HUDEP-2 (cell line): ENCODE data around the gene DPM1.

Source experiments
- DNase-seq, 76 experiments: peaks; one replicate each; lab custom pipeline; 2025; ENCODE audit not compliant: unreplicated experiment in 76 of 76; lab: John Stamatoyannopoulos, UW

The DPM1 gene

DNA sequence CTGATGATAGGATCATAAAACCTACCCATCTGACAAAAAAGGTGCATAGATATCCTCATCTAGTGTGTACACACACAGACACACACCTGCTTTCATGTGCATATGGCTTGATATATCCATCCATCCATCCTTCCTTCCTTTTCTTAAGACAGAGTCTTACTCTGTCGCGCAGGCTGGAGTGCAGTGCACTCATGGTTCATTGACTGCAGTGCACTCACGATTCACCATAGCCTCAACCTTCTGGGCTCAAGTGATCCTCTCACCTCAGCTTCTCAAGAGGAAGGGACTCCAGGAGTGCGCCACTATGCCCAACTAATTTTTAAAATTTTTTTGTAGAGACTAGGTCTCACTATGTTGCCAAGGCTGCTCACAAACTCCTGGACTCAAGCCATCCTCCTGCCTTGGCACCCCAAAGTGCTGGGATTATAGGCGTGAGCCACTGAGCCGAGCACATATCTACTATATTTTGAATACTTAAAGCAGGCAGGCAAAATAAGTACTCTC is 54.2 kb downstream of the DPM1 start:
- no peak for DNase-seq

DNA sequence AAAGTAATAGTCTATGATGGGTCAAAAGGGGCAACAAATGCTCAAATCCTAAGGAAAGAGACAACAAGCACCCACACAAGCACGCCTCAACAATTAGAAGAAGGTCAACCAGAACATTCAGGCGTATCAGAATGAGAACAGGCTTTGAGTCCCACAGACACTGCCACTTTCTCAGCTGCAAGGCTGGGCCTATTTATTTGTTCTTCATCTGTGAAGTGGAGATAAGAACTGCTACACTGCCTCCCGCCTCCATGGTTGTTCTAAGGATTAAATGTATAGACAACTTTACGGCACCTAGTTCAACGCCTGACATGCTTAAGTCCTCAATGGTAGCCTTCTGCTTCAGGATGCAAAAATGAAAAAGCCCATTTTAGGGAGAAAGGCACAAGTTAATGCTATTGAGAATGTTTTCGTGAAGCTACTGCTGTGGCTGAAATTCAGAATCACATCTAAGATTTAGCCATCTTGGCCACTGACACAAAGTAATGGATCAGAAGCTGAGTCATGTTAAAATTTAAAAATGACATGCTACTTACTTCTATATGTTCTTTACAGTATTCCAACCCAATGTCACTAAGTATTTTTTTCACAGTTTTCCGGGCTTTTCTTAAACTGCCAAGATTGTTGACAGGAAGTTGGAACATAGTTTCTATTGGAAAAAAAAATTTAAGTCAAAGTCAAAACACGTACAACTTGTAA is 54.8 kb downstream of the DPM1 start:
- DNase-seq: peak in 72 of 76 experiments; percentile 6 to 89 (median 68)

DNA sequence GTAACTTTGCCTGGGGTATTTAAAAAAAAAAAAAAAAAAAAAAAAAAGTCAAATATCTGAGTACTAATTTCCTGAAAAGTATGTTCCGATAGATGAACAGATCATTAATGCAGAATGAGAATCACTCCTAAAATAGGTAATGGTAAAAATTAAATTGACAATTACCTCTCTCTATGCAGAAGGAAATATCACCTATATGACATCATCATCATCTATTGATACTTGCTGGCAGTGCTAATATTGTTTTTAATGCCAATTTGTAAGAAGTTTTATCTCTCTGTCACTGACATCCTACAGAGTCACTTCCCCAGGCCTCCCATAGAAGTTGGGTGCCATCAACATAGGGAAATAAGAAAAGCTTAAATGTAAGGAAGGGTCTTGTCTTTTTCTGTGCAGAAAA is 57.0 kb downstream of the DPM1 start:
- DNase-seq: no peak

DNA sequence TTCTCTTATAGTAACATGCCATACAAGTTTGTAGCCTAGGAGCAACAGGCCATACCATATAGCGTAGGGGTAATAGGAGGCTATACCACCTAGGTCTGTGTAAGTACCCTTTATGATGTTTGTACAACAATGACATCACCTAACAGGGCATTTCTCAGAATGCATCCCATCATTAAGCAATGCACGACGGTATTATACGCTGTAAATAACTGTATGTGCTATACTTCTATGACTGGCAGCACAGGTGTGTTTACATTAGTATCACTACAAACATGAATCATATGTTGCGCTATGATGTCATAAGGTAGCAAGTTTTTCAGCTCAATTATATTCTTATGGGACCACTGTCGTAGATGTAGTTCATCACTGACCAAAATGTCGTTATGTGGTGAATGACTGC is 58.1 kb downstream of the DPM1 start:
- no peak for DNase-seq

DNA sequence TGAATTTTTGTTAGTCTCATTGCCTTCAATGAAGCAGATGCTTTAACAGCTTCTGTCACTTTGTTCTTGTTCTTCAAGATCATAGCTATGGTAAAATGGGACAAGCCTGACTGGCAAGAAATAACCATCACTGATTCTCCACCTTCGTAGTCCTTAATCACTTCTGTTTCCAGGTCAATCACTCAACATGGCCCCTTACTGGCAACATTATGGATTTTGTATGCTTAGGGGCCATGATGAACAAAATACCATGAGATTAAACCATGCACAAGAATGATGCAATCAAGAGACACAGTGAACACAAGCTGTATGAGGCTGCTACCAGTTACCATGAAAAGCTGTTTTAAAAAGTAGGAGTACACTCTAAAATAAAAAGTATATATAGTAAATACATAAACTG is 59.9 kb downstream of the DPM1 start:
- DNase-seq: no peak

DNA sequence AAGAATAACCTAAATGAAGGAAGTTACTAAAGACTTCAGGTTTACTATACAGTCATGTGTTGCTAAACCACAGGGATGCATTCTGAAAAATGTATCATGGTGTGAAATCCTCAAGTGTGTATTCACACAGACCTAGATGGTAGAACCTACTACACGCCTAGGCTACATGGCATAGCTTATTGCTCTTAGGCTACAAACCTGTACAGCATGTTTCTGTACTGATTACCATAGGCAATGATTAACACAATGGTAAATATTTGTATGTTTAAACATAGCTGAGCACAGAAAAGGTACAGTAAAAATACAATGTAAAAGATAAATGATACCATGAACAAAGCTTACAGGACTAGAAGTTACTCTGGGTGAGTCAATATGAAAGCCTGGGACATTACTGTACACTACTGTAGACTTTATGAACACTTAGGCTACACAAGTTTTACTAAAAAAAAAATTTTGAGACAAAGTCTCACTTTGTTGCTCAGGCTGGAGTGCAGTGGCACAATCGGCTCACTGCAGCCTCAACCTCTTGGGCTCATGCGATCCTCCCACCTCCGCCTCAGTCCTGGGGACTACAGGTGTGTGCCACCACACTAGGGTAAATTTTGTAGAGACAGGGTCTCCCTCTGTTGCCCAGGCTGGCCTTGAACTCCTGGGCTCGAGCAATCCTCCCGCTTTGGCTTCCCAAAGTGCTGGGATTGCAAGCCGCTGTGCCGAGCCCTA is 63.1 kb downstream of the DPM1 start:
- no peak for DNase-seq

DNA sequence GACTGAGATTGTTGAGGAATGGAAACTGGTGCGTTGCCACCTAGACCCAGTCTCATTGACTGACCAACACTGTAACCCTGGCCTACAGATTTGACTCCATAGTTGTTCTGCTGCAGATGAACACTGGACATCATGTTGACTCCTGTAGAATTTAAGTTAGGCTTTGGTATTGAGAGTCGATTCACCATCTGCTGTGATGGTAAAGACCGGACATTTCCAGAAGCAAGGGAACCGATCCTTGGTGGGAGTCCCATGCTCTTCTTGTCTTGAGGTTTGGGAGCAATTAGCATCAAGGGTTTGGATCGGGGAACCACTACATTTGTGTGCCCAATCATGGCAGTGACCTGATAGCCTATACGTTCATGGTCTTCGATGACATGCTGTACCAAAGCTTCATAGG is 64.7 kb downstream of the DPM1 start:
- DNase-seq: no peak

DNA sequence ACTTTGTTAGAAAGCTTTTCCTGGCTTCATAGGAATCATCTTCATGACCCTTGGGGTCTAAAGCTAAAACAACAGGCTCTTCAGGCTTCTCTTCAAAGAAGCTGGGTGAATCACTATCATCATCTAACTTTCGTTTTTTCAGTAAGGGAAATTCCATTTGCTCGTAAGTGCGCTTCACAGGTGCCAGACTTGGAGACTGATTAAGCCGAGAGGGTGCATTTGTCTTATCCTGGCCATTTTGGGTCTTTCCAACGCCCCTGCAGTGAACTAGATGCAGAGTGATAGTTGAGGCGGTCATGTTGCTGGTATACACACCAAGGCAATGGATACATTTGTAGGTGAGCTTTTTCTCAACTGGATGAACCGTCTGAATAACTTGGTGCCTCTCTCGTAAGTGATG is 65.9 kb downstream of the DPM1 start:
- DNase-seq: no peak

DNA sequence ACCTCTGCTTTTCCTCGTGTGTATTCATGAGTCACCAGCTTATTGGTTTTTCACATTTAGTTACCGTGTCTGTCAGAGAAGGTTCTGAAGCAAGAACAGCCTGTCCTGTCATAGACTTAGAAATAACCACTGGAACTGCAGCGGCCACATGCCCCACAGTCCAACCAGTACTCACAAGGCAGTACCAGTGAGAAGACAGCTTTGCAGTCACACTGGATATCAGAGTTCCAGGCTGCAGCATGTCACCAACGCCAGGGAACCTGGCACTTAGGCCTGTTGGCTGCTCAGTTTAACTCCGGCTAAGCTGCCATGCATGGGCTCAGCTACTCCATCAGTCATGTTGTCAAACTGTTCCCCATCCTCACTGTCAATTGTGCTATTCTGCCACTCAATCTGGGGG is 67.2 kb downstream of the DPM1 start:
- no peak for DNase-seq

DNA sequence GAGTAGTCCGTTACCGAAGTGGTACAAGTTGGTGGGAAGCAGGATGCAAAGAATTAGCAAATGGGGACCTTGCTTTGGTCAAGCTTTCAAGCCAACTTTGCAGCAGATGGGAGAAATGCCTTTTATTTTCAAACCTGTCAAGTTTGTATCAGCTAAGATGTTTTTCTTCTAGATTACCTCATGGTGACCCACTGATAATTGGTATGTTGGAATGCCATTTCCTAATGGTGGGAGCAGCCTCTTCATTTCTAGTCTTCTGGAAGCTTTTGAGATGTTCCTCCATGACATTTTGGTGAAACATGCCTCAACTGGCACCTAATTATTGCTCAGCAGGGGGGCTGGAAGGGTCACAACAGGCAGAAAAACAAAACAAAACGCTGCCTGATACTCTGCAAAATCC is 70.8 kb downstream of the DPM1 start:
- DNase-seq: no peak

DNA sequence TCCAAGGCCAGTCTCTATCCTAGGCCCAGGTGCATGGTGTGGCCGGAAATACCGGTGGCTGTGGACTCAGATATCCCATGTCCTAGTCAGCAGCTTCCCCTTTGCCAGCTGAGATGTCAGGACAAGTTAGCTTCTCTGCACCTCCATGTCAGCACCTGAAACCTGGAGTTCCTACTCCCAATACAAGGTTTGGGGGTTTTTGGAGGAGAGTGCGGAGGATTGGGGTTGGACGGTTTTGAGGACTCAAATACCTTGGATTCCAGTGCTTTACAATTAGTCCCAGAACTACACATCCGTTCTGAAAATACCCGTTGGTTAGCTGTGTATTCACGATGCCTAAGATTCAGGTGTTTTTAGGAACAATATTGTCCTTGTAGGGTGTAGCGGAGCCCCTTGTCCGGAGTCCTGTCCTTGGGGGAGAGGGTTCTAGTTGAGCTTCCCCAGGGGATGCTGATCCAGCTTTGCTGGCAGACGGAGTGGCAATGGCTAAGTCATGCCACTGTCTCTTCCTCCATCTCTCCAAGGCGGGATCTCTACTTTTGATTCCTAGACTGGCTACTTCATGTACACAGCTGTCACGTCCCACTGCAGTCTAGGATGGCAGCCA is 72.0 kb downstream of the DPM1 start:
- DNase-seq: no peak

DNA sequence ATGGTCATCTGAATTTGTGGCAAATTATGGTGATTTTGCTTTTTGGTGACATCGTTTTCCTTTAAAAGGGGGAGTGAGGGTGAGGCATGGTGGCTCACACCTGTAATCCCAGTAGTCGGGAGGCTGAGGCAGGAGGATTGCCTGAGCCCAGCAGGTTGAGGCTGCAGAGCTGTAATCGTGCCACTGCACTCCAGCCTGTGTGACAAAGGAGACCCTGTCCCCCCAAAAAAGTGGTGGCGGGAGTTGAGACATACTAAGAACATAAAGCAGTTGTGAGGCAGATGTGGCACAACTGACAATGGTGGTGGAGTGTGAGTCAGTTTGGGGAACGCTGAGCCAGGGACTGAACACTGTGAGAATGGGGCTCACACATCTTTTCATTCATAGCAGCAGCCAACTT is 72.6 kb downstream of the DPM1 start:
- DNase-seq: no peak

DNA sequence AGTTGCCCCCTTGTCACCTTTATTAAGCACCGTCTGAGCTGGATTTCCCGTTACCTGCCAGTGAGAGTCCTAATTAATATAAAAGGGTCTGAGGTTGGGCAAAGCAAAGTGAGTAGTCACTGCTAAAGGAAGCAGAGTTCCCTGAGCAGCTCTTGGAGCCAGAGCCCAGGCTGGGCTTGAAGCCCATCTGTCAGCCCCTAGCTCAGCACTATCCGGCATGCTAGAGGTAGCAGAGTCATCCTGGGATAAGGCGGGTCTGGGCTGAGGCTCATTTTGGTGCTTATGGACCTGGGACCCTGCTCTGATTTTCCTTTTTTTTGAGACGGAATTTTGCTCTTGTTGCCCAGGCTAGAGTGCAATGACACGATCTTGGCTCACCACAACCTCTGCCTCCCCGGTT is 73.3 kb downstream of the DPM1 start:
- no peak for DNase-seq
